Adrenal gland (tissue), 12 donors: ENCODE data around the gene KLF13. TPM values are rescaled to one million over a fixed set of nuclear protein-coding genes. Genes with fewer than 3 reads are reported as not detected.

Experiments
- DNase-seq, 7 donors: peaks; one replicate each; pipeline ENCODE4 v3.0.0-alpha.2; 2019 to 2020
- H3K27ac ChIP-seq, 5 donors: fragments of 200-600 bp; sonication (generic) in 4 of 5; 1 replicate in 3 of 5; 2 replicates in 2 of 5; pipeline versions ENCODE4 v1.5.1 to v1.8.0; 2016 to 2020; ENCODE audit warnings: mild to moderate bottlenecking in 1 of 5
- H3K27me3 ChIP-seq: fragments of 200-600 bp; 2 replicates; pipeline ENCODE4 v1.8.0; 2021
- H3K36me3 ChIP-seq, 2 donors: fragments of 200-600 bp; replicated peaks in 1 of 2; 1 replicate in 1 of 2; 2 replicates in 1 of 2; pipeline versions ENCODE4 v1.5.1 to v1.8.0; 2018 to 2022
- H3K4me1 ChIP-seq, 2 donors: fragments of 200-600 bp; replicated peaks in 1 of 2; 1 replicate in 1 of 2; 2 replicates in 1 of 2; pipeline versions ENCODE4 v1.5.1 to v1.8.0; 2018 to 2021
- H3K4me3 ChIP-seq, 4 donors: fragments of 200-600 bp; sonication (generic) in 3 of 4; one replicate each; pipeline ENCODE4 v1.5.1; 2016 to 2018
- H3K9me3 ChIP-seq, 3 donors: fragments of 200-600 bp; sonication (generic) in 1 of 3; replicated peaks in 1 of 3; 1 replicate in 2 of 3; 2 replicates in 1 of 3; pipeline versions ENCODE4 v1.5.1 to v1.8.0; 2016 to 2021
- POLR2A ChIP-seq, 2 donors: fragments of 450-650 bp; IDR thresholded peaks; one replicate each; pipeline ENCODE4 v1.6.1; 2017; ENCODE audit warnings: antibody characterized with exemption in 2 of 2, mild to moderate bottlenecking in 2 of 2, moderate library complexity in 1 of 2
- WGBS, 4 donors: extraction: QIAGEN DNeasy Blood & Tissue Kit in 2 of 4; methylation state at CpG; one replicate each; pipeline versions ENCODE4 v1.1.5 to v1.1.7; 2013 to 2017; 5-methylcytosine and 5-hydroxymethylcytosine counted together
- intact Hi-C, 2 donors: fragments of 100-400 bp; cut with DNase I; formaldehyde crosslinking; loops; one replicate each; pipeline versions ENCODE4 v1.14.1 to v1.15.0; 2022 to 2023
- polyA plus RNA-seq, 3 donors: library from polyadenylated mRNA; stranded (reverse); fragments of 200-250 nt in 2 of 3; fragments of 350-450 nt in 1 of 3; fragmentation: Illumina TruSeq in 1 of 3; extraction: RNeasy Lipid Tissue Mini Kit (QIAGEN cat#74804) in 1 of 3; gene quantifications; one replicate each; pipeline ENCODE4 v1.2.3, GENCODE V29; 2013 to 2014
- total RNA-seq, 9 donors: library from RNA; depleted of rRNA in 4 of 9; stranded (reverse); fragments of >200 nt in 4 of 9; fragments of 120-200 nt in 1 of 9; fragmentation: NEBNext Ultra II Directional in 1 of 9; extraction: Animal tissue kit (Norgen Biotek cat#: 25700) in 1 of 9; gene quantifications; one replicate each; pipeline versions ENCODE4 v1.1.0 to v1.2.4, GENCODE V29; 2013 to 2023
- TF ChIP-seq, protein P1 (sequence below), 6 experiments: fragments of 450-650 bp in 4 of 6; fragments of 200-600 bp in 2 of 6; sonication (generic) in 1 of 6; IDR thresholded peaks; 1 replicate in 5 of 6; 2 replicates in 1 of 6; pipeline versions ENCODE4 v1.5.1 to v1.8.0; 2016 to 2021; ENCODE audit warnings: antibody characterized with exemption in 6 of 6, mild to moderate bottlenecking in 2 of 6, moderate library complexity in 1 of 6
- donor health status: healthy with polysubstance abuse.
- donor health status: Bipolar disorder and iron deficiency.
- donor health status: DM: yes; HTN: yes; CAD: no.
- donor health status: DM: no; HTN: no; CAD: no.
- donor health status: DM: no; HTN: no; CAD: no.
- donor health status: DM: yes; HTN: yes; CAD: no.

Gene KLF13
- total and polyA plus RNA-seq, 12 donors = 8.4 to 65.9 (median 31.9) TPM

GRCh38 chr15:31342781-31343626, 16.4 kb downstream of the KLF13 start:
- no peaks in the 10 kb centered on the region for H3K36me3 ChIP-seq
- no peak for DNase-seq
- H3K4me1 ChIP-seq = peaks cover 22 to 81% of the 10 kb centered on the region in 2 donors
- TF ChIP-seq, protein P1, sequence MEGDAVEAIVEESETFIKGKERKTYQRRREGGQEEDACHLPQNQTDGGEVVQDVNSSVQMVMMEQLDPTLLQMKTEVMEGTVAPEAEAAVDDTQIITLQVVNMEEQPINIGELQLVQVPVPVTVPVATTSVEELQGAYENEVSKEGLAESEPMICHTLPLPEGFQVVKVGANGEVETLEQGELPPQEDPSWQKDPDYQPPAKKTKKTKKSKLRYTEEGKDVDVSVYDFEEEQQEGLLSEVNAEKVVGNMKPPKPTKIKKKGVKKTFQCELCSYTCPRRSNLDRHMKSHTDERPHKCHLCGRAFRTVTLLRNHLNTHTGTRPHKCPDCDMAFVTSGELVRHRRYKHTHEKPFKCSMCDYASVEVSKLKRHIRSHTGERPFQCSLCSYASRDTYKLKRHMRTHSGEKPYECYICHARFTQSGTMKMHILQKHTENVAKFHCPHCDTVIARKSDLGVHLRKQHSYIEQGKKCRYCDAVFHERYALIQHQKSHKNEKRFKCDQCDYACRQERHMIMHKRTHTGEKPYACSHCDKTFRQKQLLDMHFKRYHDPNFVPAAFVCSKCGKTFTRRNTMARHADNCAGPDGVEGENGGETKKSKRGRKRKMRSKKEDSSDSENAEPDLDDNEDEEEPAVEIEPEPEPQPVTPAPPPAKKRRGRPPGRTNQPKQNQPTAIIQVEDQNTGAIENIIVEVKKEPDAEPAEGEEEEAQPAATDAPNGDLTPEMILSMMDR (IDR thresholded peaks at IDR 0.05) = no peak
- no peak for TF ChIP-seq POLR2A (IDR thresholded peaks at IDR 0.05)
- H3K27me3 ChIP-seq = no peaks in the 10 kb centered on the region
- WGBS, 4 donors = 68 to 79% (median 75%) methylated on average over 11 to 22 of the region's 22 CpGs
- no peaks in the 10 kb centered on the region for H3K9me3 ChIP-seq
- intact Hi-C loops = no loop called here
- H3K4me3 ChIP-seq = no peak overlapping the region
- H3K27ac ChIP-seq = peak overlapping the region in 2 of 5 donors; percentile 8 to 83

GRCh38 chr15:31343831-31344230, 17.2 kb downstream of the KLF13 start:
- Histone ChIP-seq H3K27ac (peak overlapping the region in 2 of 5 donors; percentile 26 to 83), H3K9me3 (no peaks in the 10 kb centered on the region), H3K36me3 (peaks cover 0 to 4% of the 10 kb centered on the region in 2 donors), H3K27me3 (no peaks in the 10 kb centered on the region), H3K4me1 (peaks cover 15 to 72% of the 10 kb centered on the region in 2 donors), H3K4me3 (no peak overlapping the region)
- 61 to 77% (median 68%) methylated on average over 3 to 5 of the region's 5 CpGs for WGBS, 4 donors
- intact Hi-C loops = no loop called here
- no peak for TF ChIP-seq POLR2A (IDR thresholded peaks at IDR 0.05)
- TF ChIP-seq, protein P1 (IDR thresholded peaks at IDR 0.05) = no peak
- no peak for DNase-seq

DNA sequence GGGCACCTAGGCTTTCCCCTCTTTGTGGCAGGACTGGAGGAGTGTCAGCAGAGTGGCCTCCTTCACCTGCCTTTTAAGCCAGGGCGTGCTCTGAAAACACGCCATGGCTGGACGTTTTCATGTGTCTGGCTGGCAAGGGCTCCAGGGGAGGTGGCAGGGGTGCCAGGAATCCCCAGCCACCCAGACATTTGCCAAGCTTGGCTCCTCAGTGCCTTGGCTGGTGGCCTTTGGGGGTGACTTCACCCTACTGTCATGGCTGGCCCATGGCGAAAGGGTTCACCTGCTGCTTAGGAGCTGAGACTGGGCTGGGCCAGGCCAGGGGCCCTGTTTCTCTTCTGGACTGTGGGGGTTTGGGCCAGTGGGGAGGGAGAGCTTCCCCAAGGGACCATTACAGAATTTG, 17.6 kb downstream of the KLF13 start:
- Histone ChIP-seq H3K4me3 (no peak overlapping the region), H3K27me3 (no peaks in the 10 kb centered on the region), H3K36me3 (peaks cover 0 to 4% of the 10 kb centered on the region in 2 donors), H3K9me3 (no peaks in the 10 kb centered on the region), H3K4me1 (peaks cover 11 to 68% of the 10 kb centered on the region in 2 donors), H3K27ac (peak overlapping the region in 2 of 5 donors; percentile 26 to 83)
- intact Hi-C loops = no loop called here
- WGBS, 4 donors = 85 to 100% (median 86%) methylated on average over 1 to 4 of the region's 4 CpGs
- TF ChIP-seq POLR2A (IDR thresholded peaks at IDR 0.05) = no peak
- TF ChIP-seq, protein P1 (IDR thresholded peaks at IDR 0.05) = no peak
- DNase-seq = no peak

DNA sequence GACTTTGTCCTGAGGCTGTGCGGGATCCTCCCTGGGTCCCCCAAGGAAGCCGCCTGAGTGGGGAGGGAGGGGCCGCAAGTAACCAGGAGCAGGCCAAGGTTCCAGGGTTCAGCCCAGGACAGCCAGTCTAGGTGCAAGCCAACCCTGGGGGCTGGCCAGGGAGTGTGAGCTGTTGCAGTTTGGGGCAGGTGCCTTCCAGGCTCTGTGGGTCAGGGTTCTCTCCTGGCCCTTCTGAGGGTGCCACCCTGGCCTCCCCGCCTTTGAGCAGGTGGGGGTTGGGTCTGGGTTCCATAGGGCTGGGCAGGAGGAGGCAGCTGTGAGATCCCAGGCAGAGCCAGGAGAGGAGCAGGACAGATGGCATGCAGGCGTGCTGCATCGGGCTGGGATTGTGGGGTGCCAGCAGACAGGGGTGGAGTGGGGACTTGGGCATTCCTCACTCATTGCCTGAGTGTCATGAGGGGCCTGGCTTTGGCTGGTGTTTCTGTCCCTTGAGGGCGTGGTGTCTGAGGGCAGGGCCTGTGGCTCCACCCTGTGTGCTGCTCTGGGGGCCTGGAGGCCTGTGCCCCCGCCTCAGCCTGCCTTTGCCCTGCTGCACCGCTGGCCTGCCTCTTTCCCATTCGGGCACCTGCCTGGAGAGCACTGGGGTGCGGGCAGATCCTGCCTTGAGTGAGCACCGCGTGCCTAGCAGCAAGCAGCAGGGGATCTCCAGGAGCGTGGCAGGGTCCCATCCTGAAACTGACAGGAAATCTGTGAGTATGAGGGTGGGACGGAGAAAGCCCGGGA, 18.4 kb downstream of the KLF13 start:
- H3K27me3 ChIP-seq = no peaks in the 10 kb centered on the region
- H3K27ac ChIP-seq = peak overlapping the region in 3 of 5 donors; percentile 9 to 83 (median 54)
- H3K4me3 ChIP-seq = no peak overlapping the region
- H3K4me1 ChIP-seq = peaks cover 6 to 63% of the 10 kb centered on the region in 2 donors
- WGBS, 4 donors = 51 to 68% (median 58%) methylated on average over 7 to 16 of the region's 16 CpGs
- peaks cover 0 to 4% of the 10 kb centered on the region in 2 donors for H3K36me3 ChIP-seq
- no peaks in the 10 kb centered on the region for H3K9me3 ChIP-seq
- TF ChIP-seq POLR2A (IDR thresholded peaks at IDR 0.05) = no peak
- TF ChIP-seq, protein P1 (IDR thresholded peaks at IDR 0.05) = no peak
- intact Hi-C loops = no loop called here
- DNase-seq = peak in 1 of 7 donors; percentile 41
